GM20000 (cell line): ENCODE measurements around the gene LGALS16.
"Not testable (repeated sequence)": the region's sequence is repeated elsewhere in the genome, so short reads cannot be mapped to it uniquely, and the experiment has no call there.

Experiments
- DNase-seq: peaks from one replicate; pipeline ENCODE4 v3.0.0; 2012; ENCODE audit warnings: low spot score
- TF ChIP-seq, protein P1 (sequence below): IDR thresholded peaks from 2 replicates; pipeline ENCODE4 v1.5.1; 2012; ENCODE audit warnings: mild to moderate bottlenecking, control low read depth; ENCODE audit errors: extremely low read depth, missing control alignments

Gene LGALS16

DNA sequence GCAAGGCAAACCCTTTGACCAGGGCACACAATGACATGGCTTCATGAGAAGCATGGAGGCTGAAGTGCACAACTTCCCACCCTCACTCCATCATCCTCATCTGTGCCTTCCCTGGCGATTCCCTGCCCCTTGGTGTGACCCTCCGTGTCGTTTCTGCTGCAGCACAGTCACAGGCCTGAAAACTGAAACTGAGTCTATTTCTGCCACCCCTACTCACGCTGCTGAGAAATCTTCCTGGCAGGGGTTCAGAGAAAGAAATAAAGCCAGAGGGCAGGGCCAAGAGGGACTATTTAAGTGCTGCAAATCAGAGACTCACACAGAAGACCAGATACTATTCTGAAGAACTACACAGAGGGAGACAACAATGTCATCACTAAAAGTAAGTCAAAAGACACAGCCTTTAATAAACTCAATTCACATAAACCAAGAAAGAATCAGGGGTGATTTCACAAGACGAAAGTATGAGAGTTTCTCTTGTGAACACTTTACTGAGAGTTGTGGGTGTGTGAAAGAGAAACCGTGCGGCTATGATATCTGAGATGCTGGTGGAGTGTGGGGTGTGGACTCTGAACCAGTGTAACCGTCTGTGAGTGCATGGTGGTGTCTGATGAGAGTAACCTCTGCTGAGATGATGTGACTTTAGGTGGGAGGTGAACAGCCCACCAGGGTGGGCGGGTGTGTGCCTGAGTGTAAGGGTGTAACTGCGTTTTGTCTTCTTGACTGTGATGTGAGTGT, 23.5 kb downstream of the LGALS16 start:
- TF ChIP-seq, protein P1, sequence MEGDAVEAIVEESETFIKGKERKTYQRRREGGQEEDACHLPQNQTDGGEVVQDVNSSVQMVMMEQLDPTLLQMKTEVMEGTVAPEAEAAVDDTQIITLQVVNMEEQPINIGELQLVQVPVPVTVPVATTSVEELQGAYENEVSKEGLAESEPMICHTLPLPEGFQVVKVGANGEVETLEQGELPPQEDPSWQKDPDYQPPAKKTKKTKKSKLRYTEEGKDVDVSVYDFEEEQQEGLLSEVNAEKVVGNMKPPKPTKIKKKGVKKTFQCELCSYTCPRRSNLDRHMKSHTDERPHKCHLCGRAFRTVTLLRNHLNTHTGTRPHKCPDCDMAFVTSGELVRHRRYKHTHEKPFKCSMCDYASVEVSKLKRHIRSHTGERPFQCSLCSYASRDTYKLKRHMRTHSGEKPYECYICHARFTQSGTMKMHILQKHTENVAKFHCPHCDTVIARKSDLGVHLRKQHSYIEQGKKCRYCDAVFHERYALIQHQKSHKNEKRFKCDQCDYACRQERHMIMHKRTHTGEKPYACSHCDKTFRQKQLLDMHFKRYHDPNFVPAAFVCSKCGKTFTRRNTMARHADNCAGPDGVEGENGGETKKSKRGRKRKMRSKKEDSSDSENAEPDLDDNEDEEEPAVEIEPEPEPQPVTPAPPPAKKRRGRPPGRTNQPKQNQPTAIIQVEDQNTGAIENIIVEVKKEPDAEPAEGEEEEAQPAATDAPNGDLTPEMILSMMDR, result no peak
- DNase-seq, result peak; percentile 60

- DNase-seq, result peak; percentile 15
- TF ChIP-seq, protein P1, result no peak
These were observed 24.1 kb downstream of the LGALS16 start for GRCh38 chr19:39679791-39680168.

DNA sequence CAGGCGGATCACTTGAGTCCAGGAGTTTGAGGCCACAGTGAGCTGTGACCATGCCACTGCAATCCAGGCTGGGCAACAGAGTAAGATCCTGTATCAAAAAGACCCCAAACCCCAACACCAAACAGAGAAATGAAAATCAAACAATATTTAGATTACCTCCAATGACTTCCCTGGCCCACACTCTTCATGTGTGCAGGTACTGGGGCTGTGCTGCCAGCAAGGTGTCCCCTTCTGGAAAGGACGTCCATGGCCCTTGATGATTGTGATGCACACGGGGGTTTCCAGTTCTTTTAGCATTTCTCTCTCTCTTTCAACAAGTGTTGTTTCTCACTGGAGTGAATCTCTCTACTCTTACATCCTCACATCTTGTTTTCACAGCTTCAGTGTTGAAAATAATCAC, 24.9 kb downstream of the LGALS16 start:
- TF ChIP-seq, protein P1, result no peak
- DNase-seq, result no peak

GRCh38 chr19:39681416-39681815, 25.7 kb downstream of the LGALS16 start:
- TF ChIP-seq, protein P1, result no peak

GRCh38 chr19:39684267-39684666, 28.6 kb downstream of the LGALS16 start:
- TF ChIP-seq, protein P1, result no peak
- no peak for DNase-seq

More at GRCh38 chr19:39681416-39681815, 25.7 kb downstream of the LGALS16 start:
- no peak for DNase-seq

- no peak for DNase-seq
- TF ChIP-seq, protein P1, result no peak
These were observed 31.0 kb downstream of the LGALS16 start for GRCh38 chr19:39686739-39687138.

DNA sequence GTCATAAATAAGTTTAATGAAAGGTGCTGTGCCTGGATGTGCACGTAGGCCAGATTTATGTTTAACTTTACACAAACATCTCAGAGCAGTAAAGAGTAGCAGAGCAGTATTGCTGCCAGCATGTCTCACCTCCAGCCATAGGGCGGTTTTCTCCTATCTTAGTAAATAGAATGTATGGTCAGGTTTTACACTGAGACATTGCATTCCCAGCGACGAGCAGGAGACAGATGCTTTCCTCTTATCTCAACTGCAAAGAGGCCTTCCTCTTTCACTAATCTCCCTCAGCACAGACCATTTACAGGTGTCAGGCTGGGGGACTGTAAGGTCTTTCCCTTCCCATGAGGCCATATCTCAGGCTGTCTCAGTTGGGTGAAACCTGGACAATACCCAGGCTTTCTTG, 32.9 kb downstream of the LGALS16 start:
- not testable (repeated sequence) for DNase-seq

GRCh38 chr19:39692166-39692565, 36.5 kb downstream of the LGALS16 start:
- TF ChIP-seq, protein P1, result no peak
- DNase-seq, result no peak
